Astrocyte (in vitro differentiated cells and primary cell): ENCODE data around the gene PTH1R. TPM values are rescaled to one million over a fixed set of nuclear protein-coding genes. Genes with fewer than 3 reads are reported as not detected.

Source experiments
- DNase-seq: peaks from one replicate; pipeline ENCODE4 v3.0.0-alpha.2; 2010; ENCODE audit warnings: low read depth
- FAIRE-seq: peaks from 2 replicates; lab custom pipeline; 2011; peaks lifted over from hg19 to GRCh38; lab: Jason Lieb, UNC
- H2AFZ ChIP-seq: 2 replicates; pipeline ENCODE4 v1.6.0; 2012; ENCODE audit warnings: low read depth, low read length, inconsistent platforms
- H3K27ac ChIP-seq: 2 replicates; pipeline ENCODE4 v1.5.1; 2011; ENCODE audit warnings: low read depth, low read length, inconsistent platforms
- H3K27me3 ChIP-seq: 2 replicates; pipeline ENCODE4 v1.6.0; 2011; ENCODE audit warnings: low read length, inconsistent platforms; ENCODE audit not compliant: insufficient read depth
- H3K36me3 ChIP-seq: 2 replicates; pipeline ENCODE4 v1.5.1; 2011; ENCODE audit warnings: low read length, inconsistent platforms; ENCODE audit not compliant: insufficient read depth
- H3K4me1 ChIP-seq: 2 replicates; pipeline ENCODE4 v1.5.1; 2011; ENCODE audit warnings: low read length, inconsistent platforms; ENCODE audit not compliant: insufficient read depth
- H3K4me2 ChIP-seq: 2 replicates; pipeline ENCODE4 v1.6.0; 2012; ENCODE audit warnings: low read length, inconsistent platforms
- H3K4me3 ChIP-seq: 2 replicates; pipeline ENCODE4 v1.5.1; 2011; ENCODE audit warnings: low read depth, mild to moderate bottlenecking, low read length, inconsistent platforms; ENCODE audit not compliant: insufficient read depth
- H3K79me2 ChIP-seq: 2 replicates; pipeline ENCODE4 v1.6.0; 2012; ENCODE audit warnings: mild to moderate bottlenecking, low read length, inconsistent platforms; ENCODE audit not compliant: insufficient read depth
- H3K9ac ChIP-seq: 2 replicates; pipeline ENCODE4 v1.6.0; 2012; ENCODE audit warnings: mild to moderate bottlenecking, low read length, inconsistent platforms
- H3K9me3 ChIP-seq: 2 replicates; pipeline ENCODE4 v1.5.1; 2012; ENCODE audit warnings: low read depth, mild to moderate bottlenecking, low read length, inconsistent platforms; ENCODE audit not compliant: insufficient read depth
- H4K20me1 ChIP-seq: 2 replicates; pipeline ENCODE4 v1.6.0; 2012; ENCODE audit warnings: low read length, inconsistent platforms; ENCODE audit not compliant: insufficient read depth
- H3K27ac Mint-ChIP-seq: one replicate; pipeline ENCODE4 v1.8.0; 2021; ENCODE audit warnings: mild to moderate bottlenecking, mixed read lengths; ENCODE audit not compliant: unreplicated experiment
- H3K27me3 Mint-ChIP-seq: one replicate; pipeline ENCODE4 v1.8.0; 2021; ENCODE audit warnings: low read depth, mixed read lengths; ENCODE audit not compliant: unreplicated experiment
- H3K36me3 Mint-ChIP-seq: one replicate; pipeline ENCODE4 v1.8.0; 2021; ENCODE audit warnings: low read depth, mixed read lengths; ENCODE audit not compliant: unreplicated experiment
- H3K4me1 Mint-ChIP-seq: one replicate; pipeline ENCODE4 v1.8.0; 2021; ENCODE audit warnings: low read depth, mixed read lengths; ENCODE audit not compliant: unreplicated experiment
- H3K4me3 Mint-ChIP-seq: one replicate; pipeline ENCODE4 v1.8.0; 2021; ENCODE audit warnings: mild to moderate bottlenecking, moderate library complexity, mixed read lengths; ENCODE audit not compliant: unreplicated experiment
- H3K9me3 Mint-ChIP-seq: one replicate; pipeline ENCODE4 v1.8.0; 2021; ENCODE audit warnings: mild to moderate bottlenecking, mixed read lengths; ENCODE audit not compliant: unreplicated experiment
- EZH2 ChIP-seq: IDR thresholded peaks from 2 replicates; pipeline ENCODE4 v1.6.1; 2012; ENCODE audit warnings: mild to moderate bottlenecking, low read length, inconsistent platforms; ENCODE audit not compliant: insufficient read depth
- total RNA-seq: library from RNA; stranded (reverse); gene quantifications from 2 replicates; pipeline ENCODE4 v1.2.1, GENCODE V29; 2021
- TF ChIP-seq, protein P1 (sequence below): IDR thresholded peaks from 2 replicates; pipeline ENCODE4 v1.5.1; 2011; ENCODE audit warnings: low read depth, mild to moderate bottlenecking, inconsistent platforms, low read length, moderate library complexity; ENCODE audit not compliant: insufficient read depth

PTH1R gene
- total RNA-seq, 1 donor from 2014 or later = 5.2 TPM

DNA sequence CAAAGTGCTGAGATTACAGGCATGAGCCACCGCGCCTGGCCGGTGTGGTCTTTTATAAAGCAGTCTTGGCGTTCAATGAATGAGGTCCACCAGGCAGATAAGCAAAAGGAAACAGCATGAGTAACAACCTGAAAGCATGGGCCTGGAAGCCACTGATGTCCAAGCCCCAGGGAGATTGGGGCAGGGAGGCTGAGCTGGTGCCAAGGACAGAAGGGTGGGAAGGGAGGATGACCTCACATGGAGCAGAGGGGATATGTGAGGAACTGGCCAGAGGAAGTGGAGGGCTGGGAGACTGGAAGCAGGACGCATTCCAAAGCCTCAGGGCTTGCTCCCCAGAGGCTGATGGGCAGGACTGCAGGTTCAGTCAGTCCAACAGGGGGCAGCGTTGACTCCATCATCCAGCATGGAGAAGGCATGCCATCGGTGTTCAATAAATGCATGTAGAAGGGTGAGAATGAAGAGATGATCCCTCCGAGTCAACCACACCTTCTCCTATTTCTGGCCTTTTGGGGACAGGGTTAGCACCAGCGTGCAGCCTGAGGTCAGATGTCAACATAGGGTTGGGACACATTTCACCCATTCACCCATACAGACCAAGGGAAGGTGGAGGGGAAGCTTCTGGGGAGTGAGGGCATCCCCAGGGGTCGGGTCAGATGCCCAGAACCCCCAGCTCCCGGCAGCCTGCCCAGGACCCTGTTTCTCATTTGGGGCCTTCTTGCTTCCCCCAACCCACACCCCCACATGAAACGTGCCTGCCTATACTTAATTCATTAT, 29.1 kb upstream of the PTH1R start:
- TF ChIP-seq, protein P1, sequence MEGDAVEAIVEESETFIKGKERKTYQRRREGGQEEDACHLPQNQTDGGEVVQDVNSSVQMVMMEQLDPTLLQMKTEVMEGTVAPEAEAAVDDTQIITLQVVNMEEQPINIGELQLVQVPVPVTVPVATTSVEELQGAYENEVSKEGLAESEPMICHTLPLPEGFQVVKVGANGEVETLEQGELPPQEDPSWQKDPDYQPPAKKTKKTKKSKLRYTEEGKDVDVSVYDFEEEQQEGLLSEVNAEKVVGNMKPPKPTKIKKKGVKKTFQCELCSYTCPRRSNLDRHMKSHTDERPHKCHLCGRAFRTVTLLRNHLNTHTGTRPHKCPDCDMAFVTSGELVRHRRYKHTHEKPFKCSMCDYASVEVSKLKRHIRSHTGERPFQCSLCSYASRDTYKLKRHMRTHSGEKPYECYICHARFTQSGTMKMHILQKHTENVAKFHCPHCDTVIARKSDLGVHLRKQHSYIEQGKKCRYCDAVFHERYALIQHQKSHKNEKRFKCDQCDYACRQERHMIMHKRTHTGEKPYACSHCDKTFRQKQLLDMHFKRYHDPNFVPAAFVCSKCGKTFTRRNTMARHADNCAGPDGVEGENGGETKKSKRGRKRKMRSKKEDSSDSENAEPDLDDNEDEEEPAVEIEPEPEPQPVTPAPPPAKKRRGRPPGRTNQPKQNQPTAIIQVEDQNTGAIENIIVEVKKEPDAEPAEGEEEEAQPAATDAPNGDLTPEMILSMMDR = peak; percentile 44
- TF ChIP-seq EZH2 = no peak
- no peak overlapping the region for H3K27ac ChIP-seq
- H3K9ac ChIP-seq = no peak overlapping the region
- no peaks in the 10 kb centered on the region for H3K79me2 ChIP-seq
- Mint-ChIP-seq H3K36me3 (peaks cover 2% of the 10 kb centered on the region), H3K4me3 (no peak overlapping the region), H3K9me3 (peaks cover 4% of the 10 kb centered on the region), H3K27ac (peak overlapping the region; percentile 66), H3K27me3 (peaks cover 25% of the 10 kb centered on the region), H3K4me1 (peaks cover 10% of the 10 kb centered on the region)
- no peak overlapping the region for H2AFZ ChIP-seq
- H3K4me2 ChIP-seq = no peak overlapping the region
- no peaks in the 10 kb centered on the region for H3K9me3 ChIP-seq
- no peak for FAIRE-seq
- peak; percentile 71 for DNase-seq
- no peaks in the 10 kb centered on the region for H3K27me3 ChIP-seq
- no peaks in the 10 kb centered on the region for H3K36me3 ChIP-seq
- peaks cover 16% of the 10 kb centered on the region for H3K4me1 ChIP-seq
- no peak overlapping the region for H3K4me3 ChIP-seq
- no peaks in the 10 kb centered on the region for H4K20me1 ChIP-seq

DNA sequence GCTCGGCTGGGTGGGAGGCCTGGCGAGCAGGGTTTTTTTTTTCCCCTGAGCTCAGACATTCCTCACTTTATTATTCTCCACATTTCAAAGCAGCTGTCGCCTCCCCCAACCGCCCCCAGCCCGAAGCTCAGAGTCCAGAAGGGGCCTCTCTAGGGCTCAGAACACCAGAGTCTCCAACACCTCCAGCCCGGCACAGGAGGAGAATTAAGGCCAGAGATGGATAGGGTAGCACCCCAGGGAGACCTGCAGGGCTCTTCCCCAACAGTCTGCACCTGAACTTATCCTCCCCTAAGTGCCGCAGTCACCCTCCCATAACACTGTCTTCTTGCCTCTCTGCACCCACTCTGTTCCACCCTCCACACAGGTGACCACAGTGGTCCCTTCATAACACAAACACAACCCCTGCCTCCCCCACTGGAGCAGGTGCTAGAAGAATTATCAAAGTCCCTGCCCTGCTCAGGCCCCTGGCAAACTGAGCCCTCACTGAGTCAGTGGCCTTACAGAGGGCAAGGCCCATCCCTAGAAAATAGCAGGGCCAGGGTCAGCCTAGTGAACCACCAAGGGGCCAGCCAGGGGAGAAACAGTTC, 28.4 kb upstream of the PTH1R start:
- H3K27ac Mint-ChIP-seq = no peak overlapping the region
- H3K27ac ChIP-seq = no peak overlapping the region
- H3K4me1 Mint-ChIP-seq = peaks cover 10% of the 10 kb centered on the region
- no peaks in the 10 kb centered on the region for H3K36me3 ChIP-seq
- H3K4me3 ChIP-seq = no peak overlapping the region
- TF ChIP-seq EZH2 = no peak
- TF ChIP-seq, protein P1 = no peak
- peaks cover 16% of the 10 kb centered on the region for H3K4me1 ChIP-seq
- H3K79me2 ChIP-seq = no peaks in the 10 kb centered on the region
- FAIRE-seq (no peak), DNase-seq (no peak)
- peaks cover 29% of the 10 kb centered on the region for H3K27me3 Mint-ChIP-seq
- no peak overlapping the region for H3K4me2 ChIP-seq
- no peaks in the 10 kb centered on the region for H3K9me3 ChIP-seq
- peaks cover 2% of the 10 kb centered on the region for H3K36me3 Mint-ChIP-seq
- H2AFZ ChIP-seq = no peak overlapping the region
- H3K9ac ChIP-seq = no peak overlapping the region
- no peaks in the 10 kb centered on the region for H4K20me1 ChIP-seq
- no peak overlapping the region for H3K4me3 Mint-ChIP-seq
- H3K27me3 ChIP-seq = peaks cover under 1% of the 10 kb centered on the region
- H3K9me3 Mint-ChIP-seq = peaks cover 4% of the 10 kb centered on the region
